NCI-H524 (cell line): ENCODE data around the gene MUC5AC.
"Not testable (repeated sequence)": the region's sequence is repeated elsewhere in the genome, so short reads cannot be mapped to it uniquely, and the experiment has no call there.

Experiments used
- DNase-seq, 2 experiments: peaks; one replicate each; lab custom pipeline; 2025; lab: John Stamatoyannopoulos, UW

The MUC5AC gene

GRCh38 chr11:1177020-1177770 is 19.4 kb downstream of the MUC5AC start:
- DNase-seq = no peak

DNA sequence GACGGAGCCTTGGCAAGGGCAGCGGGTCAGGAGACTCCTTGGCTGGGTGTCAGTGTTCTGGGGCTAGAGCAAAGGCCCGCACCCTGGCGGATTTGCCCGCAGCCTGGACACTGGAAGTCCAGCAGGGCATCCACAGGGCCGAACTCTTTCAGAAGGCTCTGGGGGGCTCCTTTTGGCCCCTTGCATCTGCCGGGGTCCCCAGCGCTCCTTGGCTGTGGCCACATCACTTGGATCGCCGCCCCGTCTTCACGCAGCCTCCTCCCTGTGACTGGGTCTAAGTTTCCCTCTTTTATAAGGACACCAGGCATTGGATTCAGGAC is 20.0 kb downstream of the MUC5AC start:
- no peak for DNase-seq

GRCh38 chr11:1178201-1178885 is 20.6 kb downstream of the MUC5AC start:
- no peak for DNase-seq

- DNase-seq = no peak
These were observed 21.2 kb downstream of the MUC5AC start for GRCh38 chr11:1178906-1179305.

DNA sequence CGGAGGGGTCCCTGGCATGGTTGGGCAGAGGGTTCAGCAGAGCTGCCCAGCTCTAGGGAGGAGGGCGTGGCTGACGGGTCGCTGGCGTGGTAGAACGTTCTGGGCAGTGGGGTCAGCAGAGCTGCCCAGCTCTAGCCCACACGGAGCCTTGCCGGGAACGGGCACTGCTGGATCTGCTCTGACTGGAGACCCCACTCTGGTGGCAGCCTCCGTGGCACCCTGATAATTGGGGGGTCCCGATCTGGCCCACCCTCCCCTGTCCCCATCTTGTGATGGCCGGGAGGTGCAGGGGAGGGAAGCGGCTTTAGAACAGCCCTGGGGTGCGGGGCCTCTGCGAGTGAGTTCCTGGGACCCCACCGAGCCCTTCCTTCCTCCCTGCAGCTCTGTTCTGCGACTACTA is 21.9 kb downstream of the MUC5AC start:
- no peak for DNase-seq

DNA sequence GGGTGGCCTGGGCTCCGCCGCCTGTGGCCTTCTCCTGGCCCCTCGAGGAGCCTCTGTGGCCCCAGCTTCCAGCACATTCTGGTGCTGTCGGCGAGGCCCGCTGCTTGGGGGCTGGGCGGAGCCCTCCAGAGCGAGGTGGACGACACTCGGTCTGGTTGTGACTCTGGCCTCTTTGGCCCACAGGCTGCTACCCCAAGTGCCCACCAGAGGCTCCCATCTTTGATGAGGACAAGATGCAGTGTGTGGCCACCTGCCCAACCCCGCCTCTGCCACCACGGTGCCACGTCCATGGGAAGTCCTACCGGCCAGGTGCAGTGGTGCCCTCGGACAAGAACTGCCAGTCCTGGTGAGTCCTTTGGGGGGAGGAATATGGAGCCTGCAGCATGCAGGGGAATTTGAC is 22.4 kb downstream of the MUC5AC start:
- DNase-seq = no peak

DNA sequence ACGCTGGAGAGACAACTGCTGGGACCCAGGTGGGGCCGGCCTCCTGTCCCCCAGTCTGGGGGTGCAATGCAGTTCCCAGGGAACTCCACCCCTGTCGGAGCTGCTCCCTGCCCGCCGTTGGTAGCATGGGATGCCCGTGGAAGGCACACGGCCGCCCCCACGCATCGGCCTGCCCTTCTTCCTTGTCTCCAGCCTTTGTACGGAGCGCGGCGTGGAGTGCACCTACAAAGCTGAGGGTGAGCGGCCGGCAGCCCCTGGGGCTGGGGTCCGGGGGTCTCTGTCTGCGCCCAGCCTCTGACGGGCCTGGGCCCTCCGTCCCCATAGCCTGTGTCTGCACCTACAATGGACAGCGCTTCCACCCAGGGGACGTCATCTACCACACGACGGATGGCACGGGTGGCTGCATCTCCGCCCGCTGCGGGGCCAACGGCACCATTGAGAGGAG is 23.2 kb downstream of the MUC5AC start:
- DNase-seq = no peak

DNA sequence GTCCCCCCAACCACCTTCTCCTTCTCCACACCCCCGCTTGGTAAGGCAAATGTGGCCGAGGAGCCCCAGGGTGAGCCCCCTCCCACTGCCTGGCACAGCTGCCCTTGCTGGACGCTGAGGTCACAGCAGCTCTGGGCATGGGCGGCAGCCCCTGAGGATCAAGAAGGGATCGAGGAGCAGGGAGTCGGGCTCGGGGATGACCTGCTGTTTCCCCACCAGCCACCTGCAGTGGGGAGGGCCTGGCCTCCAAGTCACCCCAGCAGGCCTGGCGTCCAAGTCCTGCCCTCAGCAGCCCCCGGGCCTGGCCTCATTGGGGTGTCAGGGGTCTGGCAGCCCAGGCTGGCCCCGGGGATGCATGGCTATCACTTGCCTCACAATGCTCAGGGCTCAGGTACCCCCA is 23.7 kb downstream of the MUC5AC start:
- no peak for DNase-seq

DNA sequence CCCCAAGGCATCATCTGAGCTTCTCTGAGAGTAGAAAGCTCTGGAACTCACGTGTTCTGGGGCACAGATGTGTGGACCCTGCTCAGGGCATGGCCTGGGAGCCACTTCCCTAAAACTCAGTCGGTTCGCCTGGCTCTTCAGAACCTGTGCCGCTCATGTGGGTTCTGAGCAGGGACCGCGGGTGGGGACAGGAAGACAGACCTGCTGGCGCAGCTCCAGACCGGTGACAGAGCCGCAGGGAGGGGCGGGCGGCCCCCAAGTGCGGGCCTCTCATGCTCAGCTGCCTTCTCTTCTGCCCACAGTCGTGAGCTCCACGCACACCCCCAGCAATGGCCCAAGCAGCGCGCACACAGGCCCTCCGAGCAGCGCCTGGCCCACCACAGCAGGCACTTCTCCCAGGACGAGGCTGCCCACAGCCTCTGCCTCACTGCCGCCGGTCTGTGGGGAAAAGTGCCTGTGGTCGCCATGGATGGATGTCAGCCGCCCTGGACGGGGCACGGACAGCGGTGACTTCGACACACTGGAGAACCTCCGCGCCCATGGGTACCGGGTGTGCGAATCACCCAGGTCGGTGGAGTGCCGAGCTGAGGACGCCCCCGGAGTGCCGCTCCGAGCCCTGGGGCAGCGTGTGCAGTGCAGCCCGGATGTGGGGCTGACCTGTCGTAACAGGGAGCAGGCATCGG is 24.2 kb downstream of the MUC5AC start:
- DNase-seq = no peak

DNA sequence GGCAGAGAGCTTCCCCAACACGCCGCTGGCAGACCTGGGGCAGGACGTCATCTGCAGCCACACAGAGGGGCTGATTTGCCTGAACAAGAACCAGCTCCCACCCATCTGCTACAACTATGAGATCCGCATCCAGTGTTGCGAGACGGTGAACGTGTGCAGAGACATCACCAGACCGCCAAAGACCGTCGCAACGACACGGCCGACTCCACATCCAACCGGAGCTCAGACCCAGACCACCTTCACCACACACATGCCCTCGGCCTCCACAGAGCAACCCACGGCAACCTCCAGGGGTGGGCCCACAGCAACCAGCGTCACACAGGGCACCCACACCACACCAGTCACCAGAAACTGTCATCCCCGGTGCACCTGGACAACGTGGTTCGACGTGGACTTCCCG is 26.4 kb downstream of the MUC5AC start:
- DNase-seq = not testable (repeated sequence)

DNA sequence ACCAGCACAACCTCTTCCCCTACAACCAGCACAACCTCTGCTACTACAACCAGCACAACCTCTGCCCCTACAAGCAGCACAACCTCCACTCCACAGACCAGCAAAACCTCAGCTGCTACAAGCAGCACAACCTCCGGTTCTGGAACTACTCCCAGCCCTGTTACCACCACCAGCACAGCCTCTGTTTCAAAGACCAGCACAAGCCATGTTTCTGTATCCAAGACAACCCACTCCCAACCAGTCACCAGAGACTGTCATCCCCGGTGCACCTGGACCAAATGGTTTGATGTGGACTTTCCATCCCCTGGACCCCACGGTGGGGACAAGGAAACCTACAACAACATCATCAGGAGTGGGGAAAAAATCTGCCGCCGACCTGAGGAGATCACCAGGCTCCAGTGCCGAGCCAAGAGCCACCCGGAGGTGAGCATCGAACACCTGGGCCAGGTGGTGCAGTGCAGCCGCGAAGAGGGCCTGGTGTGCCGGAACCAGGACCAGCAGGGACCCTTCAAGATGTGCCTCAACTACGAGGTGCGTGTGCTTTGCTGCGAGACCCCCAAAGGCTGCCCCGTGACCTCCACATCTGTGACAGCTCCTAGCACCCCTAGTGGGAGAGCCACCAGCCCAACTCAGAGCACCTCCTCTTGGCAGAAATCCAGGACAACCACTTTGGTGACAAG is 30.8 kb downstream of the MUC5AC start:
- not testable (repeated sequence) for DNase-seq

- not testable (repeated sequence) for DNase-seq
These were observed 32.1 kb downstream of the MUC5AC start for GRCh38 chr11:1189816-1190215.

- DNase-seq = not testable (repeated sequence)
These were observed 34.2 kb downstream of the MUC5AC start for GRCh38 chr11:1191786-1192470.

DNA sequence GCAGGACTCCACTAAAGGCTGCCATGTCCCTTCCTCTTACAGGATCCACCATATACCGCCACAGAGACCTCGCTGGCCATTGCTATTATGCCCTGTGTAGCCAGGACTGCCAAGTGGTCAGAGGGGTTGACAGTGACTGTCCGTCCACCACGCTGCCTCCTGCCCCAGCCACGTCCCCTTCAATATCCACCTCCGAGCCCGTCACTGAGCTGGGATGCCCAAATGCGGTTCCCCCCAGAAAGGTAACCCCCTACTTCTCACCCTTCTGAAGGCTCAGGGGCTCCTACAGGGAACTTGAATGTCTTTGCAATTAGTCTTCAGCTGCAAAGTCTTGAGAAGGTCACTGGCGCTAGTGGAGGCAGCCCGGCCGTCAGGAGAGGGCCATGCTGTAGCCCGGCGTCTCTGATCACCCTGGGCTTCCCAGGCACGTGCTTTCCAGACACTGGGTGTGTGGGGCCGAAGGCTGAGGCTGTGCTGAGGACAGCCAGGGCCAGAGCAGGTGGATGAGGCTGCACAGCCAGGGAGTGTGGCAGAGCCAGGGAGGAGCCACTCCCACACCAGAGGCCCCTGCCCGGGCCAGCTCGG is 35.1 kb downstream of the MUC5AC start:
- no peak for DNase-seq

GRCh38 chr11:1193326-1194230 is 35.8 kb downstream of the MUC5AC start:
- no peak for DNase-seq

DNA sequence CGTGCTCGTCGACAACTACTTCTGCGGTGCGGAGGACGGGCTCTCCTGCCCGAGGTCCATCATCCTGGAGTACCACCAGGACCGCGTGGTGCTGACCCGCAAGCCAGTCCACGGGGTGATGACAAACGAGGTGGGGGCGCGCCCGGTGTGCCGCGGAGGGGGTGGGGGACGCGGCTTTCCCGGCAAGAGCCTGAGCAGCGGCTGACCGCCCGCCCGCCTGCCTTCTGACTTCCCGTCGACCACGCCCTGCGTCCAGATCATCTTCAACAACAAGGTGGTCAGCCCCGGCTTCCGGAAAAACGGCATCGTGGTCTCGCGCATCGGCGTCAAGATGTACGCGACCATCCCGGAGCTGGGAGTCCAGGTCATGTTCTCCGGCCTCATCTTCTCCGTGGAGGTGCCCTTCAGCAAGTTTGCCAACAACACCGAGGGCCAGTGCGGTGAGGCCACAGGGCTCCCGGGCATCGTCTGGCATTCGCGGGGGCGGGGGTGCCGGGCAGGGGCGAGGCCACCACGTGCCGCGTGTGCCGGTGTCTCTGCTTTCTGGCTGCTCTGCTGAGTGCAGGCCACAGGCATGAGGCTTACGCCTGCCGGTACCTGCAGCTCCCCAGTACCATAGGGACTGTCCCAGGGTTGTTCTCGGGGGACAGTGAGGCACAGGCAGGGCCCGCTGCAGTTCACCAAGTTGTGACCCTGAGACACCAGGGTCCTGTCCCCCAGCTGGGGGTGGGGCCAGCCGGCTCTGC is 36.7 kb downstream of the MUC5AC start:
- DNase-seq = no peak

- DNase-seq = no peak
These were observed 37.4 kb downstream of the MUC5AC start for GRCh38 chr11:1194977-1195681.

DNA sequence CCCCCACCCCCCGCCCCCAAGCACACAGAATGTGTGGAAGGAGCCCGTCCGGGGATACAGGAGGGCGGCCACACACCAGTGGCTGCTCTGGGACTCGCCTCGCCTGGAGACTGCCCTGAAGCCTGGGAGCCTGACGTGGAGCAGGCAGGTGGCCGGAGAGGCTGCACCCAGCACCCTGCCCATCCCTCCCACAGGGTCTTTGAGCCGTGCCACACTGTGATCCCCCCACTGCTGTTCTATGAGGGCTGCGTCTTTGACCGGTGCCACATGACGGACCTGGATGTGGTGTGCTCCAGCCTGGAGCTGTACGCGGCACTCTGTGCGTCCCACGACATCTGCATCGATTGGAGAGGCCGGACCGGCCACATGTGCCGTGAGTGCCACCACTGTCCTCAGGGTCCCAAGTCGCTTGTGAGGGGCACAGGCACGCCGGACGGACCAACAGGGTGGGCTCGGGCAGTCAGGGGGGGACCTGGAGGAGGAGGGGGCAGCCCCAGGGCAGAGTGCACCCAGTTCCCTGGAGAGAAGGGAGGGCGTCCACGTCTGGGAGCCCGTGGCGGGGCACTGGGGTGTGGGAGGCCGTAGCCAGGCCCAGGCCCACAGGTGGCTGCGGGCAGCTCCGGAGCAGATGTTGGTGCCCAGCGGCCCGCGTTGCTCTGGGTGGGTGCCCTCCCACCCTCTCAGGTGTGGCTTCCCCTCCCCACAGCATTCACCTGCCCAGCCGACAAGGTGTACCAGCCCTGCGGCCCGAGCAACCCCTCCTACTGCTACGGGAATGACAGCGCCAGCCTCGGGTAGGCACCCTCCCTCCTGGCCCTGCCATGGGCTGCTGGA is 38.1 kb downstream of the MUC5AC start:
- no peak for DNase-seq
